H9 (cell line): Measurements from ENCODE around the gene TERT. TPM values are rescaled to one million over a fixed set of nuclear protein-coding genes. Genes with fewer than 3 reads are reported as not detected.

Experiments used
- DNase-seq: peaks from one replicate; pipeline ENCODE4 v3.0.0-alpha.2; 2017
- H2AFZ ChIP-seq: one replicate; pipeline ENCODE4 v1.6.1; 2013; ENCODE audit warnings: mild to moderate bottlenecking, low read length, control low read depth, moderate library complexity
- H2AK5ac ChIP-seq: 2 replicates; pipeline ENCODE4 v1.6.1; 2013; ENCODE audit warnings: low read length, control low read depth, mixed read lengths; ENCODE audit not compliant: insufficient read length
- H2BK120ac ChIP-seq: one replicate; pipeline ENCODE4 v1.6.1; 2013; ENCODE audit warnings: low read depth, mild to moderate bottlenecking, low read length, control low read depth, inconsistent platforms; ENCODE audit not compliant: poor library complexity, severe bottlenecking
- H2BK12ac ChIP-seq: 2 replicates; pipeline ENCODE4 v1.6.1; 2013; ENCODE audit warnings: low read length, control low read depth, mixed read lengths, low read depth; ENCODE audit not compliant: insufficient read length
- H2BK15ac ChIP-seq: 2 replicates; pipeline ENCODE4 v1.6.1; 2013; ENCODE audit warnings: low read depth, low read length, control low read depth
- H2BK20ac ChIP-seq: one replicate; pipeline ENCODE4 v1.6.1; 2013; ENCODE audit warnings: low read depth, mild to moderate bottlenecking, low read length, control low read depth, inconsistent platforms; ENCODE audit not compliant: poor library complexity, severe bottlenecking
- H2BK5ac ChIP-seq: 2 replicates; pipeline ENCODE4 v1.6.1; 2013; ENCODE audit warnings: low read length, control low read depth, mixed read lengths; ENCODE audit not compliant: insufficient read length
- H3K14ac ChIP-seq: 2 replicates; pipeline ENCODE4 v1.6.1; 2013; ENCODE audit warnings: low read length, control low read depth; ENCODE audit not compliant: insufficient read depth
- H3K18ac ChIP-seq: 2 replicates; pipeline ENCODE4 v1.6.1; 2013; ENCODE audit warnings: low read depth, mild to moderate bottlenecking, mixed read lengths, low read length, control low read depth; ENCODE audit not compliant: insufficient read length
- H3K23ac ChIP-seq: 2 replicates; pipeline ENCODE4 v1.6.1; 2013; ENCODE audit warnings: low read length, control low read depth, mixed read lengths, low read depth; ENCODE audit not compliant: insufficient read length
- H3K23me2 ChIP-seq: 2 replicates; pipeline ENCODE4 v1.6.1; 2013; ENCODE audit warnings: low read depth, mild to moderate bottlenecking, mixed read lengths, low read length, control low read depth; ENCODE audit not compliant: insufficient read length, poor library complexity, severe bottlenecking
- H3K27ac ChIP-seq: 2 replicates; pipeline ENCODE4 v1.5.1; 2013; ENCODE audit warnings: low read length, control low read depth, mixed read lengths, low read depth; ENCODE audit not compliant: insufficient read length
- H3K27me3 ChIP-seq: 2 replicates; pipeline ENCODE4 v1.6.1; 2013; ENCODE audit warnings: low read length, control low read depth, inconsistent platforms; ENCODE audit not compliant: insufficient read depth
- H3K4ac ChIP-seq: 2 replicates; pipeline ENCODE4 v1.6.1; 2013; ENCODE audit warnings: low read depth, mild to moderate bottlenecking, control low read depth, inconsistent platforms, low read length, moderate library complexity
- H3K4me1 ChIP-seq: 2 replicates; pipeline ENCODE4 v1.6.1; 2013; ENCODE audit warnings: low read length, control low read depth, inconsistent platforms; ENCODE audit not compliant: insufficient read depth
- H3K4me2 ChIP-seq: 2 replicates; pipeline ENCODE4 v1.6.1; 2013; ENCODE audit warnings: low read length, control low read depth, mixed read lengths; ENCODE audit not compliant: insufficient read length, insufficient read depth
- H3K56ac ChIP-seq: 2 replicates; pipeline ENCODE4 v1.6.1; 2013; ENCODE audit warnings: low read depth, mild to moderate bottlenecking, mixed read lengths, low read length, control low read depth; ENCODE audit not compliant: insufficient read length
- H3K79me1 ChIP-seq: 2 replicates; pipeline ENCODE4 v1.6.1; 2013; ENCODE audit warnings: low read depth, mild to moderate bottlenecking, moderate library complexity, low read length, control low read depth, inconsistent platforms; ENCODE audit not compliant: insufficient read depth, poor library complexity, severe bottlenecking
- H3K79me2 ChIP-seq: 2 replicates; pipeline ENCODE4 v1.6.1; 2013; ENCODE audit warnings: low read length, control low read depth, inconsistent platforms; ENCODE audit not compliant: insufficient read depth
- H3K9ac ChIP-seq: 2 replicates; pipeline ENCODE4 v1.6.1; 2013; ENCODE audit warnings: low read length, control low read depth, mixed read lengths; ENCODE audit not compliant: insufficient read length; ENCODE audit errors: extremely low read depth
- H3K9me3 ChIP-seq: one replicate; pipeline ENCODE4 v1.6.1; 2013; ENCODE audit warnings: low read depth, low read length, inconsistent platforms; ENCODE audit not compliant: control insufficient read depth
- H3T11ph ChIP-seq: one replicate; pipeline ENCODE4 v1.6.1; 2013; ENCODE audit warnings: mild to moderate bottlenecking, low read length, control low read depth, inconsistent platforms
- H4K20me1 ChIP-seq: one replicate; pipeline ENCODE4 v1.6.1; 2013; ENCODE audit not compliant: control insufficient read depth, insufficient read length, insufficient read depth
- H4K5ac ChIP-seq: 2 replicates; pipeline ENCODE4 v1.6.1; 2013; ENCODE audit warnings: low read depth, mild to moderate bottlenecking, mixed read lengths, low read length, control low read depth; ENCODE audit not compliant: insufficient read length
- H4K8ac ChIP-seq: replicated peaks from 2 replicates; pipeline ENCODE4 v1.6.1; 2013; ENCODE audit warnings: low read length, control low read depth, mixed read lengths, low read depth; ENCODE audit not compliant: insufficient read length
- H4K91ac ChIP-seq: 2 replicates; pipeline ENCODE4 v1.6.1; 2013; ENCODE audit warnings: low read depth, mild to moderate bottlenecking, moderate library complexity, mixed read lengths, low read length, control low read depth; ENCODE audit not compliant: insufficient read length
- H3K27ac Mint-ChIP-seq, 3 experiments: 2 replicates in 2 of 3; 3 replicates in 1 of 3; pipeline ENCODE4 v1.8.0; 2020 to 2021; ENCODE audit warnings: mixed read lengths in 3 of 3, mild to moderate bottlenecking in 1 of 3, moderate library complexity in 1 of 3
- H3K27me3 Mint-ChIP-seq: 2 replicates; pipeline ENCODE4 v1.8.0; 2021; ENCODE audit warnings: low read depth, mild to moderate bottlenecking, moderate library complexity, mixed read lengths
- H3K36me3 Mint-ChIP-seq, 3 experiments: 2 replicates in 2 of 3; 3 replicates in 1 of 3; pipeline ENCODE4 v1.8.0; 2020 to 2021; ENCODE audit warnings: low read depth in 3 of 3, mixed read lengths in 3 of 3; ENCODE audit not compliant: insufficient read depth in 1 of 3
- H3K4me1 Mint-ChIP-seq, 2 experiments: 2 replicates each; pipeline ENCODE4 v1.8.0; 2020; ENCODE audit warnings: mixed read lengths in 2 of 2
- H3K4me3 Mint-ChIP-seq, 2 experiments: 2 replicates in 1 of 2; 3 replicates in 1 of 2; pipeline ENCODE4 v1.8.0; 2020 to 2021; ENCODE audit warnings: mild to moderate bottlenecking in 2 of 2, mixed read lengths in 2 of 2, moderate library complexity in 1 of 2
- H3K9me3 Mint-ChIP-seq, 2 experiments: 2 replicates in 1 of 2; 3 replicates in 1 of 2; pipeline ENCODE4 v1.8.0; 2020; ENCODE audit warnings: mild to moderate bottlenecking in 2 of 2, mixed read lengths in 2 of 2, moderate library complexity in 1 of 2
- CTCF ChIP-seq: fragments of 200-600 bp; sonication (generic); conservative IDR thresholded peaks from 3 replicates; pipeline ENCODE4 v1.8.0; 2021; ENCODE audit warnings: antibody characterized with exemption, mild to moderate bottlenecking
- WGBS: extraction: QIAGEN DNeasy Blood & Tissue Kit; methylation state at CpG from one replicate; pipeline ENCODE4 v1.1.7; 2013; ENCODE audit warnings: missing lambda C conversion rate, low lambda C conversion rate, mixed read lengths; ENCODE audit not compliant: insufficient read length; ENCODE audit errors: extremely low coverage; 5-methylcytosine and 5-hydroxymethylcytosine counted together
- total RNA-seq: library from RNA; stranded (reverse); gene quantifications from 2 replicates; pipeline ENCODE4 v1.2.1, GENCODE V29; 2021

TERT gene
- total RNA-seq, 1 experiment from 2014 or later: 15.5 TPM

GRCh38 chr5:1337489-1338195 is 42.8 kb upstream of the TERT start:
- Mint-ChIP-seq H3K4me1 (no peaks in the 10 kb centered on the region), H3K4me3 (no peak overlapping the region), H3K36me3 (peaks cover 53 to 88% (median 84%) of the 10 kb centered on the region in 3 experiments), H3K27me3 (no peaks in the 10 kb centered on the region), H3K27ac (no peak overlapping the region), H3K9me3 (no peaks in the 10 kb centered on the region)
- Histone ChIP-seq H3K18ac (no peak overlapping the region), H4K5ac (no peak overlapping the region), H3K79me2 (no peaks in the 10 kb centered on the region), H3K4me1 (no peaks in the 10 kb centered on the region), H3K23ac (no peak overlapping the region), H3K27me3 (no peaks in the 10 kb centered on the region), H2BK20ac (no peak overlapping the region), H3K14ac (no peak overlapping the region), H2BK15ac (no peak overlapping the region), H2BK120ac (no peak overlapping the region), H4K20me1 (no peaks in the 10 kb centered on the region), H2BK12ac (no peak overlapping the region), H2AK5ac (no peak overlapping the region), H3T11ph (no peak overlapping the region), H3K9ac (no peak overlapping the region), H3K4me2 (no peak overlapping the region), H3K23me2 (no peaks in the 10 kb centered on the region), H3K79me1 (no peaks in the 10 kb centered on the region), H3K27ac (no peak overlapping the region), H3K4ac (no peak overlapping the region), H3K9me3 (no peaks in the 10 kb centered on the region), H3K56ac (no peak overlapping the region), H4K91ac (no peak overlapping the region), H2BK5ac (no peak overlapping the region), H2AFZ (no peak overlapping the region), H4K8ac (no peak overlapping the region)
- no peak for DNase-seq
- TF ChIP-seq CTCF: no peak
- WGBS: no CpG with 5 or more reads among the region's 22 CpGs
